Fibroblast of the aortic adventitia (primary cell): Measurements from ENCODE around the gene MZT2A. TPM values are rescaled to one million over a fixed set of nuclear protein-coding genes. Genes with fewer than 3 reads are reported as not detected.
"Not testable (repeated sequence)": the region's sequence is repeated elsewhere in the genome, so short reads cannot be mapped to it uniquely, and the experiment has no call there.

Source experiments
- DNase-seq: peaks from one replicate; pipeline ENCODE4 v3.0.0-alpha.2; 2010; ENCODE audit warnings: low read depth
- H3K4me3 ChIP-seq: 2 replicates; pipeline ENCODE4 v1.5.1; 2011; ENCODE audit warnings: low read depth, mild to moderate bottlenecking, control low read depth, low read length, moderate library complexity
- CTCF ChIP-seq: IDR thresholded peaks from 2 replicates; pipeline ENCODE4 v1.5.1; 2011; ENCODE audit warnings: mild to moderate bottlenecking, low read length, control low read depth, inconsistent platforms; ENCODE audit not compliant: insufficient read depth
- total RNA-seq: library from RNA; depleted of rRNA; stranded (reverse); fragments of >200 nt; gene quantifications from 2 replicates; pipeline ENCODE4 v1.2.3, GENCODE V29; 2012; ENCODE audit warnings: low replicate concordance

MZT2A gene
- total RNA-seq = 66.8 and 172 TPM in 2 replicates

- H3K4me3 ChIP-seq = peak within 1 kb of the TSS; percentile 84
- not testable (repeated sequence) for DNase-seq
These were observed at the start of gene MZT2A for GRCh38 chr2:131492015-131492417. Gene MZT2A, minus strand, starts transcription at chr2:131492397. Its CDS starts 21 bp downstream, at chr2:131492376.

- H3K4me3 ChIP-seq, DNase-seq: not testable (repeated sequence)
These were observed 46.7 kb upstream of the MZT2A start for GRCh38 chr2:131538856-131539255.

- not testable (repeated sequence) for DNase-seq
These were observed 44.6 kb upstream of the MZT2A start for GRCh38 chr2:131536841-131537240.

GRCh38 chr2:131535951-131536826 is 44.0 kb upstream of the MZT2A start:
- not testable (repeated sequence) for DNase-seq, H3K4me3 ChIP-seq

More at GRCh38 chr2:131536841-131537240, 44.6 kb upstream of the MZT2A start:
- not testable (repeated sequence) for H3K4me3 ChIP-seq

- no peak for DNase-seq
- no peak overlapping the region for H3K4me3 ChIP-seq
- TF ChIP-seq CTCF = no peak
These were observed 43.3 kb upstream of the MZT2A start for GRCh38 chr2:131535526-131535925.

GRCh38 chr2:131534965-131535364 is 42.8 kb upstream of the MZT2A start:
- not testable (repeated sequence) for H3K4me3 ChIP-seq, DNase-seq

GRCh38 chr2:131534317-131534672 is 42.1 kb upstream of the MZT2A start:
- H3K4me3 ChIP-seq, DNase-seq: not testable (repeated sequence)

GRCh38 chr2:131533609-131534316 is 41.6 kb upstream of the MZT2A start:
- not testable (repeated sequence) for H3K4me3 ChIP-seq, DNase-seq

- DNase-seq, H3K4me3 ChIP-seq: not testable (repeated sequence)
These were observed 40.8 kb upstream of the MZT2A start for GRCh38 chr2:131532723-131533608.

- DNase-seq, H3K4me3 ChIP-seq: not testable (repeated sequence)
These were observed 39.5 kb upstream of the MZT2A start for GRCh38 chr2:131531547-131532185.

GRCh38 chr2:131530626-131531344 is 38.6 kb upstream of the MZT2A start:
- not testable (repeated sequence) for DNase-seq, H3K4me3 ChIP-seq

GRCh38 chr2:131529864-131530445 is 37.8 kb upstream of the MZT2A start:
- H3K4me3 ChIP-seq = not testable (repeated sequence)

GRCh38 chr2:131528981-131529863 is 37.0 kb upstream of the MZT2A start:
- DNase-seq, H3K4me3 ChIP-seq: not testable (repeated sequence)

More at GRCh38 chr2:131529864-131530445, 37.8 kb upstream of the MZT2A start:
- not testable (repeated sequence) for DNase-seq

GRCh38 chr2:131527131-131528001 is 35.2 kb upstream of the MZT2A start, which contains the start of gene CCDC74A:
Gene CCDC74A, plus strand, starts transcription at chr2:131527888. Its CDS starts 83 bp downstream, at chr2:131527971.
- DNase-seq = peak; percentile 33
- H3K4me3 ChIP-seq = peak within 1 kb of the TSS; percentile 58
